GM12878 (cell line): ENCODE measurements around the gene FGF2. TPM values are rescaled to one million over a fixed set of nuclear protein-coding genes. Genes with fewer than 3 reads are reported as not detected.

ENCODE experiments used
- ATAC-seq: fragments of 200-7000 bp; cut with Tn5 transposase; 3 replicates; pipeline ENCODE4 v1.9.1; 2020; ENCODE audit warnings: mild to moderate bottlenecking, moderate library complexity
- BruUV-seq: library from RNA; stranded (reverse); fragments of 400-500 nt; replicated peaks from 2 replicates; lab custom pipeline; 2021; lab: Mats Ljungman, UMichigan
- CTCF ChIA-PET: fragments of 300-600 bp; sonication (Branson Sonifier 250); formaldehyde crosslinking; extraction: SDS; loops from one replicate; lab custom pipeline; 2021; ENCODE audit warnings: inconsistent platforms; lab: Yijun Ruan, JAX
- POLR2A ChIA-PET: fragments of 350-600 bp; formaldehyde crosslinking; extraction: SDS; loops from one replicate; lab custom pipeline; 2021; ENCODE audit warnings: inconsistent platforms; lab: Charles Lee
- RAD21 ChIA-PET: fragments of 300-600 bp; sonication (Branson Sonifier 250); formaldehyde crosslinking; loops from one replicate; lab custom pipeline; 2023; ENCODE audit warnings: antibody characterized with exemption; ENCODE audit not compliant: unreplicated experiment; lab: Charles Lee
- SMC1A ChIA-PET: fragments of 300-600 bp; sonication (Branson Sonifier 250); formaldehyde crosslinking; loops from one replicate; lab custom pipeline; 2023; ENCODE audit not compliant: unreplicated experiment, uncharacterized antibody; lab: Charles Lee
- DNase-seq: peaks from one replicate; pipeline ENCODE4 v3.0.0-alpha.2; 2011; ENCODE audit warnings: low read depth, low spot score
- FAIRE-seq: peaks from 3 replicates; lab custom pipeline; 2011; peaks lifted over from hg19 to GRCh38; lab: Jason Lieb, UNC
- H2AFZ ChIP-seq: 2 replicates; pipeline ENCODE4 v1.6.0; 2011; ENCODE audit warnings: low read depth, low read length, control low read depth; ENCODE audit not compliant: control insufficient read depth
- H3K27ac ChIP-seq: 2 replicates; pipeline ENCODE4 v1.5.1; 2011; ENCODE audit warnings: control low read depth; ENCODE audit not compliant: control insufficient read depth, insufficient read depth
- H3K27me3 ChIP-seq, 2 experiments: replicated peaks in 1 of 2; 2 replicates each; pipeline versions ENCODE4 v1.6.0 to v1.6.1; 2011; ENCODE audit warnings: low read length in 1 of 2; ENCODE audit not compliant: control insufficient read depth in 2 of 2, insufficient read depth in 2 of 2
- H3K36me3 ChIP-seq, 2 experiments: 2 replicates each; pipeline ENCODE4 v1.5.1; 2011; ENCODE audit warnings: low read length in 1 of 2; ENCODE audit not compliant: control insufficient read depth in 2 of 2, insufficient read depth in 2 of 2
- H3K4me1 ChIP-seq: 2 replicates; pipeline ENCODE4 v1.6.1; 2011; ENCODE audit warnings: mild to moderate bottlenecking, low read length, moderate library complexity, mixed read lengths; ENCODE audit not compliant: control insufficient read depth, insufficient read depth
- H3K4me2 ChIP-seq: 2 replicates; pipeline ENCODE4 v1.6.0; 2011; ENCODE audit warnings: control low read depth; ENCODE audit not compliant: control insufficient read depth, insufficient read depth
- H3K4me3 ChIP-seq: fragments of 200-600 bp; sonication (generic); 2 replicates; pipeline ENCODE4 v1.5.1; 2016
- H3K79me2 ChIP-seq: 2 replicates; pipeline ENCODE4 v1.6.0; 2011; ENCODE audit warnings: low read length; ENCODE audit not compliant: control insufficient read depth, insufficient read depth
- H3K9ac ChIP-seq: 2 replicates; pipeline ENCODE4 v1.8.0; 2011; ENCODE audit warnings: low read length, control low read depth, mixed read lengths; ENCODE audit not compliant: control insufficient read depth, insufficient read depth
- H3K9me3 ChIP-seq: replicated peaks from 3 replicates; pipeline ENCODE4 v1.5.1; 2011; ENCODE audit warnings: mild to moderate bottlenecking, low read length; ENCODE audit not compliant: control insufficient read depth, insufficient read depth
- H4K20me1 ChIP-seq: 2 replicates; pipeline ENCODE4 v1.6.0; 2011; ENCODE audit not compliant: control insufficient read depth, insufficient read depth
- EED ChIP-seq: sonication (generic); IDR thresholded peaks from 2 replicates; pipeline ENCODE4 v1.6.1; 2016; ENCODE audit warnings: antibody characterized with exemption, low read depth
- GABPA ChIP-seq: IDR thresholded peaks from 2 replicates; pipeline ENCODE4 v1.6.1; 2014; ENCODE audit warnings: antibody characterized with exemption, low read depth, mild to moderate bottlenecking, inconsistent platforms
- HDAC2 ChIP-seq: fragments of 200-600 bp; sonication (generic); IDR thresholded peaks from 2 replicates; pipeline ENCODE4 v1.6.1; 2017
- MAX ChIP-seq: IDR thresholded peaks from 2 replicates; pipeline ENCODE4 v1.6.1; 2012; ENCODE audit warnings: low read depth, low read length, improper control_type of control experiment
- MYC ChIP-seq: IDR thresholded peaks from 2 replicates; pipeline ENCODE4 v1.6.1; 2011; ENCODE audit warnings: mild to moderate bottlenecking, low read length, moderate library complexity, inconsistent platforms; ENCODE audit not compliant: insufficient read depth, insufficient replicate concordance, insufficient read length, severe bottlenecking
- POLR2A ChIP-seq: IDR thresholded peaks from 2 replicates; pipeline ENCODE4 v1.6.1; 2011; ENCODE audit warnings: low read depth, mild to moderate bottlenecking, low read length
- RB1 ChIP-seq: fragments of 450-650 bp; formaldehyde crosslinking; IDR thresholded peaks from 2 replicates; pipeline ENCODE4 v1.6.1; 2017; ENCODE audit warnings: mild to moderate bottlenecking, borderline replicate concordance
- RFX5 ChIP-seq: IDR thresholded peaks from 2 replicates; pipeline ENCODE4 v1.6.1; 2011; ENCODE audit warnings: low read depth, low read length, improper control_type of control experiment
- SIN3A ChIP-seq: IDR thresholded peaks from 2 replicates; pipeline ENCODE4 v1.6.1; 2012; ENCODE audit warnings: low read depth, low read length, improper control_type of control experiment
- ZNF384 ChIP-seq: IDR thresholded peaks from 2 replicates; pipeline ENCODE4 v1.6.1; 2012; ENCODE audit warnings: low read depth, mild to moderate bottlenecking, low read length, improper control_type of control experiment, borderline replicate concordance
- ZNF622 ChIP-seq: fragments of 450-650 bp; IDR thresholded peaks from 2 replicates; pipeline ENCODE4 v1.6.1; 2017; ENCODE audit warnings: mild to moderate bottlenecking, inconsistent platforms
- WGBS: methylation state at CpG from one replicate; pipeline ENCODE4 v1.1.6; 2016; ENCODE audit warnings: low lambda C conversion rate; ENCODE audit not compliant: insufficient replicate concordance, insufficient coverage; ENCODE audit errors: missing lambda C conversion rate; 5-methylcytosine and 5-hydroxymethylcytosine counted together
- in situ Hi-C: fragments of 300-500 bp; cut with MboI; formaldehyde crosslinking; loops from 9 replicates; pipeline ENCODE4 v1.14.3; 2018; ENCODE audit warnings: mixed read lengths
- intact Hi-C: fragments of 100-400 bp; cut with micrococcal nuclease; formaldehyde crosslinking; loops from one replicate; pipeline ENCODE4 v1.14.2; 2022; ENCODE audit not compliant: unreplicated experiment
- polyA plus RNA-seq, 11 experiments: library from polyadenylated mRNA; depleted of rRNA in 4 of 11; unstranded in 6 of 11; stranded (reverse) in 5 of 11; fragments of >200 nt; fragmentation: Nextera tagmentation in 4 of 11; fragmentation: Illumina TruSeq in 1 of 11; extraction: Ambion mirVana in 4 of 11; extraction: Trizol in 1 of 11; gene quantifications; 1 replicate in 1 of 11; 2 replicates in 10 of 11; pipeline versions ENCODE4 v1.2.1 to v1.2.3, GENCODE V29; 2011 to 2016; ENCODE audit warnings: inconsistent platforms in 2 of 11, missing spikeins in 2 of 11, low read depth in 1 of 11
- total RNA-seq, 4 experiments: library from RNA; depleted of rRNA in 3 of 4; stranded (reverse); fragments of >200 nt in 3 of 4; fragmentation: Illumina TruSeq in 1 of 4; extraction: Trizol in 1 of 4; gene quantifications; 2 replicates each; pipeline versions ENCODE4 v1.2.1 to v1.2.3, GENCODE V29; 2013 to 2021
- TF ChIP-seq, protein P1 (sequence below): fragments of 150-350 bp; IDR thresholded peaks from 2 replicates; pipeline ENCODE4 v1.6.1; 2014; ENCODE audit warnings: mild to moderate bottlenecking, low read depth, low read length

The FGF2 gene
- total and polyA plus RNA-seq, 10 of the 15 experiments (the other 5 are each of a cell fraction or from before 2014, with no cell fraction given) = 0.13 to 1.7 (median 0.25) TPM

- no peak for TF ChIP-seq MAX
- TF ChIP-seq GABPA = no peak
- no peak for TF ChIP-seq HDAC2
- TF ChIP-seq, all 136 proteins: peak for 0
Measured at GRCh38 chr4:122861172-122861943, 34.7 kb downstream of the FGF2 start (continued).

GRCh38 chr4:122863639-122864038 lies 37.0 kb downstream of the FGF2 start:
- H4K20me1 ChIP-seq = no peaks in the 10 kb centered on the region
- in situ Hi-C loops (no loop called here), intact Hi-C loops (no loop called here)
- FAIRE-seq = no peak
- H3K9me3 ChIP-seq = no peaks in the 10 kb centered on the region
- no peak for ATAC-seq
- no peaks in the 10 kb centered on the region for H3K4me1 ChIP-seq
- no peak overlapping the region for H3K4me3 ChIP-seq
- TF ChIP-seq SIN3A = no peak
- TF ChIP-seq POLR2A = no peak
- no peak for TF ChIP-seq RFX5
- no peak for TF ChIP-seq ZNF622
- no peak for TF ChIP-seq MYC
- TF ChIP-seq EED = no peak
- TF ChIP-seq, protein P1, sequence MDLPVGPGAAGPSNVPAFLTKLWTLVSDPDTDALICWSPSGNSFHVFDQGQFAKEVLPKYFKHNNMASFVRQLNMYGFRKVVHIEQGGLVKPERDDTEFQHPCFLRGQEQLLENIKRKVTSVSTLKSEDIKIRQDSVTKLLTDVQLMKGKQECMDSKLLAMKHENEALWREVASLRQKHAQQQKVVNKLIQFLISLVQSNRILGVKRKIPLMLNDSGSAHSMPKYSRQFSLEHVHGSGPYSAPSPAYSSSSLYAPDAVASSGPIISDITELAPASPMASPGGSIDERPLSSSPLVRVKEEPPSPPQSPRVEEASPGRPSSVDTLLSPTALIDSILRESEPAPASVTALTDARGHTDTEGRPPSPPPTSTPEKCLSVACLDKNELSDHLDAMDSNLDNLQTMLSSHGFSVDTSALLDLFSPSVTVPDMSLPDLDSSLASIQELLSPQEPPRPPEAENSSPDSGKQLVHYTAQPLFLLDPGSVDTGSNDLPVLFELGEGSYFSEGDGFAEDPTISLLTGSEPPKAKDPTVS = no peak
- no peak for TF ChIP-seq RB1
- TF ChIP-seq ZNF384 = no peak
- no peak overlapping the region for H3K4me2 ChIP-seq
- H3K36me3 ChIP-seq = no peaks in the 10 kb centered on the region
- no peak overlapping the region for H2AFZ ChIP-seq
- H3K27me3 ChIP-seq = no peaks in the 10 kb centered on the region
- H3K27ac ChIP-seq = no peak overlapping the region
- ChIA-PET SMC1A (interaction anchor here (1.7 kb wide), 1 partner anchor 19 kb away, joined by 4 read pairs; no protein-coding TSS in a partner anchor), POLR2A (no interaction called here), CTCF (no interaction called here), RAD21 (no interaction called here)
- no TSS peak for BruUV-seq
- no peak for DNase-seq
- 36% methylated on average over 1 of the region's 1 CpG for WGBS
- no peak overlapping the region for H3K9ac ChIP-seq
- H3K79me2 ChIP-seq = no peaks in the 10 kb centered on the region
